Measurements from ENCODE around the gene FBXL12.

FBXL12 gene, protein sequence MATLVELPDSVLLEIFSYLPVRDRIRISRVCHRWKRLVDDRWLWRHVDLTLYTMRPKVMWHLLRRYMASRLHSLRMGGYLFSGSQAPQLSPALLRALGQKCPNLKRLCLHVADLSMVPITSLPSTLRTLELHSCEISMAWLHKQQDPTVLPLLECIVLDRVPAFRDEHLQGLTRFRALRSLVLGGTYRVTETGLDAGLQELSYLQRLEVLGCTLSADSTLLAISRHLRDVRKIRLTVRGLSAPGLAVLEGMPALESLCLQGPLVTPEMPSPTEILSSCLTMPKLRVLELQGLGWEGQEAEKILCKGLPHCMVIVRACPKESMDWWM

DNA sequence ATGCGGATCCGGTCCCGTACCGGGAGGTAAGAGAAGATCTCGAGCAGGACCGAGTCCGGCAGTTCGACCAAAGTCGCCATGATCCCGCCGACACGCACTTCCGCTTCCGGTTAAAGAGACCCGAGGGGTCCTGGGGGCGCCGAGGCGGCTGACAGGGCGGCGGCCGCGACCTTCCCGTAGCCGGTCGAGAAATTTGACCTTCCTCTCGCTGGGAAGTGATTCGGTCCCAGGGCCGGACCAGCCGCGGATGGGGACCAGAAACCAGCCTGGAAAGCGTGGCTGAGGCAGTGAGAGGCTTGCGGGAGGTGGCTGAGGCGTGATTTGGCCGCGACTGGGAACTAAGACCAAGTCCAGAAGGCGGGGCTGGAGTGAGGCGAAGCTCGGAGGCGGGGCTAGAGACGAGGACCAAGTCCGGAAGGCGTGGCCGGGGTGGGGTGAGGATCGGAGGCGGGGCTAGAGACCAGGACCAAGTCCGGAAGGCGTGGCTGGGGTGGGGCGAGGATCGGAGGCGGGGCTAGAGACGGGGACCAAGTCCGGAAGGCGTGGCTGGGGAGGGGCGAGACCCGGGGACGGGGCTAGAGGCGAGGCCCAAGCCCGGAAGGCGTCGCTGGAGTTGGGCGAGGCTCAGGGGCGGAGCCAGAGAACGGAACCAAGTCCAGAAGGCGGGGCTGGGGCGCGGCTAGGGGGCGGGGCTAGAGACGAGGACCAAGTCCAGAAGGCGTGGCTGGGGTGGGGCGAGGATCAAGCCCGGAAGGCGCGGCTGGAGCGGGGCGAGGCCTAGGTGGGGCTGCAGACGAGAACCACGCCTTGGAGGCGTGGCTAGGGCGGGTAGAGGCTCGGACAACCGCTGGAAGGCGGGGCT is at the start of gene FBXL12:
FBXL12 (minus strand) TSS at position 346 of the 862 bp plus-strand sequence; CDS start at position 80, 266 bp downstream.
- H3K27me3 ChIP-seq (ENCODE audit: control insufficient read depth in 1 of 2, insufficient read depth in 2 of 2, low read length in 2 of 2): no peaks in the 10 kb centered on the region
- H3K9ac ChIP-seq (ENCODE audit: low read length in 2 of 2): peak within 1 kb of the TSS; percentile 91
- H3K36me3 ChIP-seq (ENCODE audit: control insufficient read depth in 2 of 2, insufficient read depth in 2 of 2, low read length in 2 of 2): no peaks in the 10 kb centered on the region
- H3K4me1 ChIP-seq (ENCODE audit: control insufficient read depth, insufficient read depth, low read length): peaks cover 19% of the 10 kb centered on the region
- peak within 1 kb of the TSS; percentile 95 to 98 for H3K4me3 ChIP-seq (ENCODE audit: low read length in 2 of 2)
- no peaks in the 10 kb centered on the region for H3K9me3 ChIP-seq (ENCODE audit: control insufficient read depth in 2 of 2, low read length in 2 of 2)
- peak within 1 kb of the TSS; percentile 94 for H3K27ac ChIP-seq (ENCODE audit: low read length)

DNA sequence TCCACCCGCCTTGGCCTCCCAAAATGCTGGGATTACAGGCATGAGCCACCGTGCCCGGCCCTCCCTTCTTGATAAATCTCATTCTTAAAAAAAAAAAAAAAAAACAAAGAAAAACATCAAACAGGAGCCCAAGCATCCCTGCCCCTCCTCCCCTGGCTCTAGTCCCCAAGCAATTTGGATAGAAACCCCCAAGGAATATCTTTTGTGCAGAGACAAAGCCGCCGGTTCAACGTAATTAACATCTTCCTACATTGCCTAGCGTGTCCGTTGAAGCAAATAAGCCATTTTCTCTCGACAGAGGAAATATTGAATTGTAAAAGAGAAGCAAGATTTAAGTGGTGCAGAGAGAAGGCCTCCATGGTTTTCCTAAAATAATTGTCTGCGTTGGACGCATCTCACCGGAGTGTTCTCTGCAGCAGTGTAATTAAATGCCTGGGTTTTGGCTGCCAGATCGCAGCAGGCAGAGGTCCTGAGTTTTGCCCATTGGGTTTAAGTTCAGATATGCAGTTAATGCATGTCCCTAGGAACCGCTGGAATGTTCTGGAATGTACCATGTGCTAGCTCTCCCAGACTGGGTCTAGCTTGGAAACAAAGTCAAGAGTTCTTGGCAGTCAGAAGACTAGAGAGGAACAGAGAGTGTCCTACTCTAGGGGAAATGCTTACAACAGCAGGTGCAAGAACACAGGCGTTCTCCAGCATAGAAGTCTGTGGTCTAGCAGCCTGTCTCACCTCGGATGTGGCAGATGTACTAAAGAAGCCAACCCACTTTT is 47.0 kb upstream of the FBXL12 start:
- no peak overlapping the region for H3K9ac ChIP-seq (ENCODE audit: low read length in 2 of 2)
- H3K4me3 ChIP-seq (ENCODE audit: low read length in 2 of 2): no peak overlapping the region
- no peaks in the 10 kb centered on the region for H3K36me3 ChIP-seq (ENCODE audit: control insufficient read depth in 2 of 2, insufficient read depth in 2 of 2, low read length in 2 of 2)
- no peaks in the 10 kb centered on the region for H3K9me3 ChIP-seq (ENCODE audit: control insufficient read depth in 2 of 2, low read length in 2 of 2)
- H3K27me3 ChIP-seq (ENCODE audit: control insufficient read depth in 1 of 2, insufficient read depth in 2 of 2, low read length in 2 of 2): no peaks in the 10 kb centered on the region
- H3K4me1 ChIP-seq (ENCODE audit: control insufficient read depth, insufficient read depth, low read length): no peaks in the 10 kb centered on the region
- H3K27ac ChIP-seq (ENCODE audit: low read length): no peak overlapping the region

DNA sequence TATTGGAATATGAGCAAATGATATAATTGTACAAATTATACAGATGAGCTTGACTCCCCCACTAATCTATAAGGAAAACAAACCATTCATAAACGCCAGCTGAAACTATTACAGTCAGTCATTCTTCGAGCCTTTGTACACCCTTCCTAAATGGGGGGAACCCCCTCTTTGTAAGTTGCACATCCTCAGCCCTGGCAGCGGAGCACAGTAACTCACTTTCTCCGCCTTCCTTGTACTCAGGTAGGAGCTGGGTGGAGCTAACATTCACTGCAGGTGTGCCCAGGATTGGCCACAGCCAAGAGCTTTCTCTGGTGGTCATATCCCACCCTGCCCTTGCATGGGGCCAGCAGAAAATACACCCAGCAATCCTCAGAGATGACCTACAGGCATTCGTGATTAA is 44.9 kb upstream of the FBXL12 start:
- Histone ChIP-seq H3K9ac (ENCODE audit: low read length in 2 of 2) (no peak overlapping the region), H3K27me3 (ENCODE audit: control insufficient read depth in 1 of 2, insufficient read depth in 2 of 2, low read length in 2 of 2) (no peaks in the 10 kb centered on the region), H3K27ac (ENCODE audit: low read length) (no peak overlapping the region), H3K9me3 (ENCODE audit: control insufficient read depth in 2 of 2, low read length in 2 of 2) (no peaks in the 10 kb centered on the region), H3K4me3 (ENCODE audit: low read length in 2 of 2) (no peak overlapping the region), H3K36me3 (ENCODE audit: control insufficient read depth in 2 of 2, insufficient read depth in 2 of 2, low read length in 2 of 2) (no peaks in the 10 kb centered on the region), H3K4me1 (ENCODE audit: control insufficient read depth, insufficient read depth, low read length) (no peaks in the 10 kb centered on the region)

DNA sequence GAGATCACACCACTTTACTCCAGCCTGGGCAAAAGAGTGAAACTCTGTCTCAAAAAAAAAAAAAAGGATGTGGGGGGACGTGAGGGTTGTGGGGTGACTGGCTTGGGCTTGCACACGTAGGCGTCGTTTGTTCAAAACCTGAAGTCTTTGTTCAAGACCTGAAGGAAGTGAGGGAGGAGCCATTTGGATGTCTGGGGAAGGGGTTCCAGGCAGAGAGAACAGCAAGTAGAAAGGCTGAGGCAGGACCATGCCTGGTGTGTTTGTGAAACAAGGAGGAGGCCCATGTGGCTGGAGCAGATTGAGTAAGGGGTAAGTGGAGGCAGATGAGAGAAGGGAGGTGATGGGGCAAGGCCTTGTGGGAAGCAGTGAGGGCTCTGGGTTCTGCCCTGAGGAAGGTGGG is 44.1 kb upstream of the FBXL12 start:
- Histone ChIP-seq H3K9me3 (ENCODE audit: control insufficient read depth in 2 of 2, low read length in 2 of 2) (no peaks in the 10 kb centered on the region), H3K9ac (ENCODE audit: low read length in 2 of 2) (no peak overlapping the region), H3K27me3 (ENCODE audit: control insufficient read depth in 1 of 2, insufficient read depth in 2 of 2, low read length in 2 of 2) (no peaks in the 10 kb centered on the region), H3K36me3 (ENCODE audit: control insufficient read depth in 2 of 2, insufficient read depth in 2 of 2, low read length in 2 of 2) (no peaks in the 10 kb centered on the region), H3K4me1 (ENCODE audit: control insufficient read depth, insufficient read depth, low read length) (no peaks in the 10 kb centered on the region), H3K27ac (ENCODE audit: low read length) (no peak overlapping the region), H3K4me3 (ENCODE audit: low read length in 2 of 2) (no peak overlapping the region)

GRCh38 chr19:9861503-9861902 is 42.6 kb upstream of the FBXL12 start:
- Histone ChIP-seq H3K36me3 (ENCODE audit: control insufficient read depth in 2 of 2, insufficient read depth in 2 of 2, low read length in 2 of 2) (no peaks in the 10 kb centered on the region), H3K4me3 (ENCODE audit: low read length in 2 of 2) (no peak overlapping the region), H3K4me1 (ENCODE audit: control insufficient read depth, insufficient read depth, low read length) (no peaks in the 10 kb centered on the region), H3K9me3 (ENCODE audit: control insufficient read depth in 2 of 2, low read length in 2 of 2) (no peaks in the 10 kb centered on the region), H3K9ac (ENCODE audit: low read length in 2 of 2) (no peak overlapping the region), H3K27ac (ENCODE audit: low read length) (no peak overlapping the region), H3K27me3 (ENCODE audit: control insufficient read depth in 1 of 2, insufficient read depth in 2 of 2, low read length in 2 of 2) (no peaks in the 10 kb centered on the region)

DNA sequence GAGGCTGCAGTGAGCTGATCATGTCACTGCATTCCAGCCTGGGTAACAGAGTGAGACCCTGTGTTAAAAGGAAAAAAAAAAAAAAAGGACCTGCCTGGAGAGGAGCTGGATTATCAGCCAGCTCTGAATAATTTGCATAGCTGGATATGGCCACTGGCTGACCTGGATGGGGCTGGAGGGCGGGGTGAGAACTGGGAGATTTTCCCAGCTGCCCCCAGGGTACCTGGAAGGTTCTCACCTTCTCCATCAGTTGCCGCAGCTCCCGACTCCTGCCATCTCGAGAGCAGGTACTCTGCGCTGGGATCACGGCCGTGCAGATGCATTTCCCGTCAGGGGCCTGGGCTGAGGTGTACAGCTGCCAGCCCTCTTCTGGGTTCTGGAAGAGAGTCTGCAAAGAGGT is 41.5 kb upstream of the FBXL12 start:
- Histone ChIP-seq H3K36me3 (ENCODE audit: control insufficient read depth in 2 of 2, insufficient read depth in 2 of 2, low read length in 2 of 2) (no peaks in the 10 kb centered on the region), H3K9me3 (ENCODE audit: control insufficient read depth in 2 of 2, low read length in 2 of 2) (no peaks in the 10 kb centered on the region), H3K9ac (ENCODE audit: low read length in 2 of 2) (no peak overlapping the region), H3K4me3 (ENCODE audit: low read length in 2 of 2) (no peak overlapping the region), H3K4me1 (ENCODE audit: control insufficient read depth, insufficient read depth, low read length) (no peaks in the 10 kb centered on the region), H3K27ac (ENCODE audit: low read length) (no peak overlapping the region), H3K27me3 (ENCODE audit: control insufficient read depth in 1 of 2, insufficient read depth in 2 of 2, low read length in 2 of 2) (no peaks in the 10 kb centered on the region)

DNA sequence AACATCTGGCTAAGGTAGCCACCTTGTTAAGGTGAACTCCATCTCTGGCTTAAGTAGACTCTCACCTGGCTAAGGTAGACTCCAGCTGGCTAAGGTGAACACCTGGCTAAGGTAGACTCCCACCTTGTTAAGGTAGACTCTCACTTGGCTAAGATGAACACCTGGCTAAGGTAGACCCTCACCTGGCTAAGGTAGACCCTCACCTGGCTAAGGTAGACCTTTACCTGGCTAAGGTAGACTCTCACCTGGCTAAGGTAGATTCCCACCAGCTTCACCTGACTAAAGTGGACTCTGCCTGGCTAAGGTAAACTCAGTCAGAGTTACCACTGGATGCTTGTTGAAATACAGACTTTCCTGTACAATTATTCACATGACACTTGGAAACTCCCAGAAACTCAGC is 39.9 kb upstream of the FBXL12 start:
- Histone ChIP-seq H3K27me3 (ENCODE audit: control insufficient read depth in 1 of 2, insufficient read depth in 2 of 2, low read length in 2 of 2) (no peaks in the 10 kb centered on the region), H3K4me3 (ENCODE audit: low read length in 2 of 2) (no peak overlapping the region), H3K9ac (ENCODE audit: low read length in 2 of 2) (no peak overlapping the region), H3K9me3 (ENCODE audit: control insufficient read depth in 2 of 2, low read length in 2 of 2) (no peaks in the 10 kb centered on the region), H3K36me3 (ENCODE audit: control insufficient read depth in 2 of 2, insufficient read depth in 2 of 2, low read length in 2 of 2) (no peaks in the 10 kb centered on the region), H3K4me1 (ENCODE audit: control insufficient read depth, insufficient read depth, low read length) (no peaks in the 10 kb centered on the region), H3K27ac (ENCODE audit: low read length) (no peak overlapping the region)

DNA sequence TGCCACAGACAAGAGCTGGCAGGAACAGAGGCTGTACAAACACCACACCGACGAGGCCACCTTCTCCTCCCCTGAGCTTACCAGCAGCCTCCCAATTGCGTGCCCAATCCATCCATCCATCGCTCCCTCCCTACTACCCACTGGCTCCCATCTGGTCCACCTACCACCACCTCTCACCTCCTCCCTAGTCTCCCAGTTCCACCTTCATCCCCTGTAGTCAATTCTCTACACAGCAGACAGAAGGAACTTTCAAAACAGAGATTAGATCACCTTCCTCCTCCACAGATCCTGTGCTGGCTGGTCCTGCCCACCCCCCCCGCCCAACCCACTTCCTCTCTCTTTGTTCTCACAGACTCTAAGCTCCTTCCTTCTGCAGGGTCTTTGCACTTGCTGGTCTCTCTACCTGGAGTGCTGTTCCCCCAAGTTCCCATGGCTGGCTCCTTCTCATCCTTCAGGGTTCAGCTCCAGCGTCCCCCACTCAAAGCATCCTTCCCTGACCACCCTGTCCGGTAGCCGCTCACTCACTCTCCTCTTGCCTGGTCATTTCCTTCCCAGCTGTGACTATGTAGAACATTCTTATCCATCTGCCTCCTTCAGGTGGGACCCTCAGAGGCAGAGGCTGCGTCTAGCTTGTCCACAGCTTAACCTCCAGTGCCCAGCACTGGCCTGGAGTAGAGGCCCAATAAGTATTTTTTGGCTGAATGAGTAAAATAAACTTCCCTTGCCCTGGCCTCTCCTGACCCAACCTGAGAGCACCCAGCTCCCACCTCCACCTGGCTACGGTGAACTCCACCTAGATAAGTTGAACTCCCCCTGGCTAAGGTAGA is 39.3 kb upstream of the FBXL12 start:
- Histone ChIP-seq H3K4me3 (ENCODE audit: low read length in 2 of 2) (no peak overlapping the region), H3K36me3 (ENCODE audit: control insufficient read depth in 2 of 2, insufficient read depth in 2 of 2, low read length in 2 of 2) (no peaks in the 10 kb centered on the region), H3K4me1 (ENCODE audit: control insufficient read depth, insufficient read depth, low read length) (no peaks in the 10 kb centered on the region), H3K9ac (ENCODE audit: low read length in 2 of 2) (no peak overlapping the region), H3K27ac (ENCODE audit: low read length) (no peak overlapping the region), H3K9me3 (ENCODE audit: control insufficient read depth in 2 of 2, low read length in 2 of 2) (no peaks in the 10 kb centered on the region), H3K27me3 (ENCODE audit: control insufficient read depth in 1 of 2, insufficient read depth in 2 of 2, low read length in 2 of 2) (no peaks in the 10 kb centered on the region)

DNA sequence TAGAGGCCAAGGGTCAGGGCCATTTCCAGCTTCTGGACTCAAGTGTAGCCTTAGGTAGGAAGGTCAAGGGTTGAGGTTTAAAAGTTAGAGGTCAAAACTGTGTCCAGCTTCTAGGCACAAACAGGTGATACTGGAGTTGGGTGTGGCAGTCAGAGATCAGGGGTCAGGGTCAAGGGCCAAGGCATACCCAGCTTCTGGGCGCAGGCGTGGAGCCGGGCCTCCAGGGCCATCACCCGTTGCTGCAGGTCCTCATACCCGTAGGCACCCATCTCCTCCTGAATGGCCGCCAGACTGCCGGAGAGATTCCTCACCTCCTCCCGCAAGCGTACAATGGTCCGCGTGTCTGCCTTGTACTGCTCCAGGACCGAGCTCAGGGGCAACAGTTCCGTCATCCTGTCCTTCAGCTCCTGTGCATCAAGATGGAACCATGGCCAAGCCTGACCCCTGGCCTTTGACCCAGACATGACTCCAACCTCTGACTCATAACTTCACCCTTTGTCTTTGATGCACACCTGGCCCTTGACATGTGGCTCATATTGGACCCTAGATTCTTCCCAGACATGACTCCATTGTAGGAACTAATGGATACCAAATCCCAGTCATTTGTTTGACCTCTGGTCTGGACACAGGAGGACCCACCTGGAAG is 38.3 kb upstream of the FBXL12 start:
- Histone ChIP-seq H3K27ac (ENCODE audit: low read length) (no peak overlapping the region), H3K27me3 (ENCODE audit: control insufficient read depth in 1 of 2, insufficient read depth in 2 of 2, low read length in 2 of 2) (no peaks in the 10 kb centered on the region), H3K4me1 (ENCODE audit: control insufficient read depth, insufficient read depth, low read length) (no peaks in the 10 kb centered on the region), H3K9me3 (ENCODE audit: control insufficient read depth in 2 of 2, low read length in 2 of 2) (no peaks in the 10 kb centered on the region), H3K36me3 (ENCODE audit: control insufficient read depth in 2 of 2, insufficient read depth in 2 of 2, low read length in 2 of 2) (no peaks in the 10 kb centered on the region), H3K9ac (ENCODE audit: low read length in 2 of 2) (no peak overlapping the region), H3K4me3 (ENCODE audit: low read length in 2 of 2) (no peak overlapping the region)

GRCh38 chr19:9856609-9857008 is 37.7 kb upstream of the FBXL12 start:
- no peaks in the 10 kb centered on the region for H3K4me1 ChIP-seq (ENCODE audit: control insufficient read depth, insufficient read depth, low read length)
- H3K27ac ChIP-seq (ENCODE audit: low read length): no peak overlapping the region
- no peaks in the 10 kb centered on the region for H3K9me3 ChIP-seq (ENCODE audit: control insufficient read depth in 2 of 2, low read length in 2 of 2)
- H3K27me3 ChIP-seq (ENCODE audit: control insufficient read depth in 1 of 2, insufficient read depth in 2 of 2, low read length in 2 of 2): no peaks in the 10 kb centered on the region
- H3K4me3 ChIP-seq (ENCODE audit: low read length in 2 of 2): no peak overlapping the region
- no peaks in the 10 kb centered on the region for H3K36me3 ChIP-seq (ENCODE audit: control insufficient read depth in 2 of 2, insufficient read depth in 2 of 2, low read length in 2 of 2)
- no peak overlapping the region for H3K9ac ChIP-seq (ENCODE audit: low read length in 2 of 2)

Measured in stomach smooth muscle (tissue), 2 donors.